Measurements from ENCODE around the gene CYP21A2. TPM values are rescaled to one million over a fixed set of nuclear protein-coding genes. Genes with fewer than 3 reads are reported as not detected.
"Not testable (repeated sequence)": the region's sequence is repeated elsewhere in the genome, so short reads cannot be mapped to it uniquely, and the experiment has no call there.

CYP21A2 gene
- total and polyA plus RNA-seq, 8 donors: 0.23 to 2.7 (median 0.77) TPM

DNA sequence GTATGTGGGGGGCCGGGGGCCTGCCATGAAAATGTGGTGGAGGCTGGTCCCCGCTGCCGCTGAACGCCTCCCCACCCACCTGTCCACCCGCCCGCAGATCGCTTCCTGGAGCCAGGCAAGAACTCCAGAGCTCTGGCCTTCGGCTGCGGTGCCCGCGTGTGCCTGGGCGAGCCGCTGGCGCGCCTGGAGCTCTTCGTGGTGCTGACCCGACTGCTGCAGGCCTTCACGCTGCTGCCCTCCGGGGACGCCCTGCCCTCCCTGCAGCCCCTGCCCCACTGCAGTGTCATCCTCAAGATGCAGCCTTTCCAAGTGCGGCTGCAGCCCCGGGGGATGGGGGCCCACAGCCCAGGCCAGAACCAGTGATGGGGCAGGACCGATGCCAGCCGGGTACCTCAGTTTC is 30.2 kb upstream of the CYP21A2 start:
- H3K36me3 ChIP-seq; H3K27me3 ChIP-seq; FAIRE-seq; H3K9me3 ChIP-seq; ATAC-seq; H3K4me1 ChIP-seq; H3K4me3 ChIP-seq; intact Hi-C loops (cut with DNase I); H3K27ac ChIP-seq: not testable (repeated sequence)
- WGBS, 2 donors: no CpG with 5 or more reads among the region's 24 CpGs
- DNase-seq: peak in 1 of 6 donors; percentile 8

- FAIRE-seq; H3K4me3 ChIP-seq; intact Hi-C loops (cut with DNase I); H3K9me3 ChIP-seq; ATAC-seq; H3K27me3 ChIP-seq; H3K4me1 ChIP-seq; H3K27ac ChIP-seq; H3K36me3 ChIP-seq: not testable (repeated sequence)
- 38 to 66% methylated on average over 5 to 7 of the region's 12 CpGs for WGBS, 2 donors
- peak in 2 of 6 donors; percentile 2 to 15 for DNase-seq
Observed at GRCh38 chr6:32008616-32009015, 29.6 kb upstream of the CYP21A2 start.

- 58 to 65% methylated on average over 5 to 11 of the region's 12 CpGs for WGBS, 2 donors
- H3K36me3 ChIP-seq; H3K4me1 ChIP-seq; ATAC-seq; intact Hi-C loops (cut with DNase I); H3K27me3 ChIP-seq; H3K9me3 ChIP-seq; H3K27ac ChIP-seq; FAIRE-seq; H3K4me3 ChIP-seq: not testable (repeated sequence)
- peak in 3 of 6 donors; percentile 7 to 20 (median 13) for DNase-seq
Observed at GRCh38 chr6:32009537-32009936, 28.7 kb upstream of the CYP21A2 start.

- H3K4me3 ChIP-seq; H3K27me3 ChIP-seq; ATAC-seq; H3K4me1 ChIP-seq; H3K36me3 ChIP-seq; H3K9me3 ChIP-seq; FAIRE-seq; H3K27ac ChIP-seq; intact Hi-C loops (cut with DNase I): not testable (repeated sequence)
- DNase-seq: peak in 3 of 6 donors; percentile 6 to 41 (median 28)
- 50 to 67% methylated on average over 14 to 17 of the region's 27 CpGs for WGBS, 2 donors
Observed at GRCh38 chr6:32010856-32011530, 27.2 kb upstream of the CYP21A2 start.

DNA sequence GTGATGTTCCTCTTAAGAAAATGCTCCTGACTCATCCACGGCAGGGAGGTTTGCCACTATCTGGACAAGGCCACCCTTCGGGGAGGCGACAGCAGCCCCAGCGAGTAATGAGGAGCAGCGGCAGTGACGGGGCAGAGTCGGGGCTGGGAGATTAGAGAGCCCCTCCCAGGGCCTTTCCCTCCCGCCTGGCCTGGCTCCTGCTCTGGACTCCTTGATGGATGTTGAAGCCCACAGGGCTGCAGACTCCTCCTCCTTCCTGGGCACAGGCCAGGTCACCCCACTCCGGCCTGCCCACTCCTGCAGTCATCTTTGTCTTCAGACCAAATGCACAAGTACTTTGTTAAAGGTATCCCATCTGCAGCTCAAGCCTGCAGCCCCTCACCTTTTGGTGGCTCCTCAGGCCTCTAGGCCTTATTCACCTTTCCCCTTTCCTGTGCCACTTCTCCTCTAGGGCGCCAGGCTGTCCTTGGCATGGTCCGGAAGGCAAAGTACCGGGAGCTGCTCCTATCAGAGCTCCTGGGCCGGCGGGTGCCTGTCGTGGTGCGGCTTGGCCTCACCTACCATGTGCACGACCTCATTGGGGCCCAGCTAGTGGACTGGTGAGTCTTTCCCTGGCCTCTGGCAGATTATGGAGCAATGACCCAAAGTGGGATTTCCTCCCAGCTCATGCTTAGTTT is 25.1 kb upstream of the CYP21A2 start:
- ATAC-seq; H3K4me1 ChIP-seq; intact Hi-C loops (cut with DNase I); H3K27ac ChIP-seq; H3K36me3 ChIP-seq; FAIRE-seq; H3K4me3 ChIP-seq; H3K27me3 ChIP-seq; H3K9me3 ChIP-seq: not testable (repeated sequence)
- 84 to 87% methylated on average over 14 to 17 of the region's 17 CpGs for WGBS, 2 donors
- peak in 4 of 6 donors; percentile 8 to 46 (median 22) for DNase-seq

DNA sequence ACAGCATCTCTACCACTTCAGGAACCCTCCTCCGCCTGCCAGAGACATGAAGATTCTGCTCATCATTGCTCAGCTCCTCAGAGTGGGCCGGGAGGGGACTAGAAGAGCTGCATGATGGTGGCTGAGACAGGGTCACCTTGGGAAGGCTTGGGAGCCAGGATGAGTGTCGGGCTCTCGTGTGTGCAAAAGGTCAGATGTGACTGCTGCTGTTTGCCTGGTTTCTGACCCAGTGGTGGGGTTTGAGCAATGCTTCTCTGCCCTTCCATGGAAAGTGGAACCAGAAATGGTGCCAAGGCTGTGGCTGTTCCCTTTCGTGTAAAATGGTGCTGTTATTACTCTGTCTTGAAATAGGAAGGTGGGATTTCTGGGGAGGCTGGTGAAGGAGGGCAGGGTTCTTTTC is 24.5 kb upstream of the CYP21A2 start:
- no CpG with 5 or more reads among the region's 5 CpGs for WGBS, 2 donors
- ATAC-seq: not testable (repeated sequence)

GRCh38 chr6:32014547-32014946 is 23.7 kb upstream of the CYP21A2 start, which contains the start of gene C4B:
Gene C4B (plus strand): TSS chr6:32014795. CDS start chr6:32014846, 51 bp downstream.
- H3K36me3 ChIP-seq; H3K27me3 ChIP-seq; H3K9me3 ChIP-seq; H3K4me1 ChIP-seq; FAIRE-seq; H3K4me3 ChIP-seq; intact Hi-C loops (cut with DNase I); DNase-seq; H3K27ac ChIP-seq: not testable (repeated sequence)
- peak in 3 of 4 donors; percentile 82 to 95 (median 93) for ATAC-seq
- WGBS, 2 donors: no CpG with 5 or more reads among the region's 6 CpGs

More for the DNA sequence above, 24.5 kb upstream of the CYP21A2 start:
- H3K4me3 ChIP-seq; H3K36me3 ChIP-seq; intact Hi-C loops (cut with DNase I); H3K27me3 ChIP-seq; FAIRE-seq; H3K27ac ChIP-seq; DNase-seq; H3K9me3 ChIP-seq; H3K4me1 ChIP-seq: not testable (repeated sequence)

GRCh38 chr6:32022100-32022499 is 16.1 kb upstream of the CYP21A2 start:
- H3K36me3 ChIP-seq; H3K4me3 ChIP-seq; H3K27ac ChIP-seq; FAIRE-seq; H3K4me1 ChIP-seq; DNase-seq; H3K9me3 ChIP-seq; H3K27me3 ChIP-seq; intact Hi-C loops (cut with DNase I): not testable (repeated sequence)
- ATAC-seq: peak in 1 of 4 donors; percentile 52
- WGBS, 2 donors: no CpG with 5 or more reads among the region's 10 CpGs

GRCh38 chr6:32028631-32029030 is 9.6 kb upstream of the CYP21A2 start:
- intact Hi-C loops (cut with DNase I); FAIRE-seq: not testable (repeated sequence)
- peak in 2 of 6 donors; percentile 0 to 19 for DNase-seq

GRCh38 chr6:32029553-32029952 is 8.7 kb upstream of the CYP21A2 start:
- 81 to 87% methylated on average over 8 of the region's 14 CpGs for WGBS, 2 donors
- H3K27me3 ChIP-seq; ATAC-seq; H3K4me3 ChIP-seq; FAIRE-seq; H3K36me3 ChIP-seq; intact Hi-C loops (cut with DNase I); H3K4me1 ChIP-seq; H3K9me3 ChIP-seq; H3K27ac ChIP-seq: not testable (repeated sequence)
- peak in 2 of 6 donors; percentile 2 to 56 for DNase-seq

More at GRCh38 chr6:32028631-32029030, 9.6 kb upstream of the CYP21A2 start:
- WGBS, 2 donors: 79 to 87% methylated on average over 3 to 6 of the region's 10 CpGs
- ATAC-seq, H3K9me3 ChIP-seq, H3K27ac ChIP-seq, H3K27me3 ChIP-seq, H3K4me1 ChIP-seq, H3K4me3 ChIP-seq, H3K36me3 ChIP-seq: not testable (repeated sequence)

DNA sequence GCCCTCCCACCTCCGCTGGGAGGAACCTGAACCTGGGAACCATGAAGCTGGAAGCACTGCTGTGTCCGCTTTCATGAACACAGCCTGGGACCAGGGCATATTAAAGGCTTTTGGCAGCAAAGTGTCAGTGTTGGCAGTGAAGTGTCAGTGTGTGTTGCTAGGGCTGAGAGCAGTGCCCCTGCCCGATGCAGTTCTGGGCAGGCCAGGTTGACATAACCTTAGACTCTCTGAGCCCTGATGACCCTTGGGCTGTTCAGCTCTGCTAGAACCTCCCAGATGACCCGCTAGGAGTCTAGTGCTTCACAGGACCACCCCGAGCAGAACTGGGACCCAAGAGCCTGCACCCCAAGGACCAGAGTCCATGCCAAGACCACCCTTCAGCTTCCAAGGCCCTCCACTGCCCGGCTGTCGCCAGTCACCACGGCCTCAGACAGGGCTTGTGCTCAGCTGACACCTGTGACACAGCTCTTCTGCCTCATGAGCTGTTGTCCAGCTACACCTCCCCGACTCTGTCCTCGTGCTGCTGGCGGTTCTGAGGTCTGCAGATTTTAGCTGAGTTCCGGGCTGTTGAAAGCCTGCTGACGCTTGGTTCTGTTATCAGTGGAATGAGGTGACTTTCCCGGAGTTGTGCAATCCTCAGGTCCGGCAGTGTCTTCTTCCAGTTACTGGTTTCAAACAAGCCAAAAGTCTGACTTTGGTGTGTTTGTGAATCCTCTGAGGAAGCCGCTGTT is 2.8 kb upstream of the CYP21A2 start:
- DNase-seq; intact Hi-C loops (cut with DNase I); H3K27me3 ChIP-seq; H3K9me3 ChIP-seq; FAIRE-seq; H3K36me3 ChIP-seq; H3K4me3 ChIP-seq; H3K27ac ChIP-seq; H3K4me1 ChIP-seq: not testable (repeated sequence)
- peak in 3 of 4 donors; percentile 26 to 45 (median 32) for ATAC-seq
- whole genome bisulfite sequencing, 2 donors: no CpG with 5 or more reads among the region's 16 CpGs

DNA sequence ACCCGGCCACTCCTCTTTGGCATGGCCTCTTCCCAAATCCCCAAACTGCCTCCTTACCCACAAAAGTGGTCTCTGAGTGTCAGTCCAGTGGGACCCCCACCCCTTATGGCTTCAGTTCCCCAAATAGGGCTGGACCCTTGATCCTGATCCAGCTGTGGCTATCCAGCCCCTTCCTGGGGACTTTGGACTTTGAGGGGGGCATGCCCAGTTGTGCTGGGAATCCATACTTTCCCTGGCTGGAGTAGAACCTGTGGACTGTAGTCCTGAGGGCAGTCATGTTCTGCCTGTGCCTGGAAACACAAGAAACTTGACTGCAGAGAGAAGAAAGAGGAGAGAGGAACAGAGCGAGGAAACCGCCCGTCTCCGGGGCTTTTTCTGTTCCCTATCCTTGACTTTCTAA is 1.1 kb upstream of the CYP21A2 start:
- DNase-seq; H3K36me3 ChIP-seq; FAIRE-seq; H3K27ac ChIP-seq; H3K9me3 ChIP-seq; ATAC-seq; H3K4me1 ChIP-seq; H3K27me3 ChIP-seq; H3K4me3 ChIP-seq; intact Hi-C loops (cut with DNase I): not testable (repeated sequence)
- WGBS, 2 donors: 87 to 94% methylated on average over 4 to 5 of the region's 5 CpGs
